LNCaP clone FGC (cell line): ENCODE measurements around the gene INPP5J.

Experiments
- DNase-seq: peaks from one replicate; pipeline ENCODE4 v3.0.0-alpha.2; 2011; ENCODE audit warnings: low read depth
- H3K4me3 ChIP-seq: 2 replicates; pipeline ENCODE4 v1.5.1; 2011; ENCODE audit warnings: mild to moderate bottlenecking, low read depth, low read length, control low read depth
- TF ChIP-seq, protein P1 (sequence below): IDR thresholded peaks from 2 replicates; pipeline ENCODE4 v1.5.1; 2012; ENCODE audit warnings: mild to moderate bottlenecking; ENCODE audit not compliant: control insufficient read depth, insufficient read depth; ENCODE audit errors: extremely low read depth

The INPP5J gene

DNA sequence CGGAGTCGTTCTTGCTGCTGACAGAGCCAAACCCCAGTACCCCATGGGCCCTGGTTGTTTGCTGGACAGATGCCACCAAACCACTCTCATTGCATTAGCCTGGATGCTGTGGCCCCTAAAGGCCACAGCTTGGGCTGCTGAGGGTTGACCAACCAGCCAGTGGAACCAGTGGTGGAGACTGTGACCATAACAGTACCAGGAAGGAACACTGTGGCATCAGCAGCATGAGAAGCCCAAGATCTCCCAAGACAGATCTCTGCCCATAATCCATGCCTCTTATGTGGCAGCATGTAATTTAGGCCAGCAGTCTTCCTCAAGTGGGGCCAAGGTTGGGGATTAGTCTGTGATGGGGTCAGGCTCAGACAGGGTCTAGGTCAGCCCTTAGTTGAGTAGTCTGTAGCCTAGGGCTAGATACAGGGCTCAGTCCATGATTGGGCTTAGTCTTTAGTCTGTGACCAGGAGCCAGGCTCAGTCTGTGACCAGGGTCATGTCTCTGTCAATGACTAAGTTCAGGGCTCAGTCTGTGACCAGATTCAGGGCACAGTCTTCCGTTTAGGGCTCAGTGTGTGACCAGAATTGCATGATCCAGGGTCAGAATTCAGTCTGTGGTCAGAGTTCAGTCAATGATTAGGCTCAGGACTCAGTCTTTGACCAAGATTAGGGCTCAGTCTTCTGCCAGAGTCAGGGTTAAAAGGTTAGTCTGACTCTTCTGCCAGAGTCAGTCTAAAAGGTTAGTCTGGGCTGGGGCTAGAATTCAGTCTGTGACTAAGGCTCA is 4.5 kb upstream of the INPP5J start:
- no peak for DNase-seq
- TF ChIP-seq, protein P1, sequence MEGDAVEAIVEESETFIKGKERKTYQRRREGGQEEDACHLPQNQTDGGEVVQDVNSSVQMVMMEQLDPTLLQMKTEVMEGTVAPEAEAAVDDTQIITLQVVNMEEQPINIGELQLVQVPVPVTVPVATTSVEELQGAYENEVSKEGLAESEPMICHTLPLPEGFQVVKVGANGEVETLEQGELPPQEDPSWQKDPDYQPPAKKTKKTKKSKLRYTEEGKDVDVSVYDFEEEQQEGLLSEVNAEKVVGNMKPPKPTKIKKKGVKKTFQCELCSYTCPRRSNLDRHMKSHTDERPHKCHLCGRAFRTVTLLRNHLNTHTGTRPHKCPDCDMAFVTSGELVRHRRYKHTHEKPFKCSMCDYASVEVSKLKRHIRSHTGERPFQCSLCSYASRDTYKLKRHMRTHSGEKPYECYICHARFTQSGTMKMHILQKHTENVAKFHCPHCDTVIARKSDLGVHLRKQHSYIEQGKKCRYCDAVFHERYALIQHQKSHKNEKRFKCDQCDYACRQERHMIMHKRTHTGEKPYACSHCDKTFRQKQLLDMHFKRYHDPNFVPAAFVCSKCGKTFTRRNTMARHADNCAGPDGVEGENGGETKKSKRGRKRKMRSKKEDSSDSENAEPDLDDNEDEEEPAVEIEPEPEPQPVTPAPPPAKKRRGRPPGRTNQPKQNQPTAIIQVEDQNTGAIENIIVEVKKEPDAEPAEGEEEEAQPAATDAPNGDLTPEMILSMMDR, result no peak
- no peak overlapping the region for H3K4me3 ChIP-seq

DNA sequence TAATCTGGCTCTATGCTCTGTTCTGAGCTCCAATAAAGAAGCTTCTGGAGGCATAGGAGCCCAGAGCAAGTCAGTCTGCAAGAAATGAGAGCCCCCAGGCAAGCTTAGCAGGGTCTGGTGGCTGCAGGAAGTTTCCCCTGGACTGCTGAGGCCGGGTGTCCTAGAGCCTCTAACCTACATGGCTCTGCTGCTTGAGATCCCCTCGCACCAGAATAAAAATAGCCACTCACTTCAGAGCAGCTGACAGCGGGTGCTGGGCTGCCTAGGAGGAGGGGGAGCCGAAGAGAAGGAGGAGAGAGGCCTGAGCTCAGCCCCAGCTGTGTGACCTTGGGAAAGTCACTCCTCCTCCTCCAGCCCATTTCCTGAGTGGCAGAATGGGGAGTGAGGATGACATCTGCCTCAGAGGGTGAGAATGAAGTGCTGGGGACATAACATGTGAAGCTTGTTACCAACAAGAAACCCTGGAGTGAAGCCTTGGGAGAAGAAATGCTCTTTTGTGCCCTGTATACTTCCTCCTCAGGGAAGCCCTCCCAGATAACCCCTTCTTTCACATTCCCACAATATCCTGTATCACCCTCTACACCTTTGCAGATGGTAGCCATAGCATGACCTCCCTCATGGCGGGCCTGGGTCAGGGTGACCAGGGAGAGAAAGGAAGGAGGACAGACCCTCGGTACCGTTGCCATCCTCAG is 3.6 kb upstream of the INPP5J start:
- no peak overlapping the region for H3K4me3 ChIP-seq
- TF ChIP-seq, protein P1, result no peak
- no peak for DNase-seq

DNA sequence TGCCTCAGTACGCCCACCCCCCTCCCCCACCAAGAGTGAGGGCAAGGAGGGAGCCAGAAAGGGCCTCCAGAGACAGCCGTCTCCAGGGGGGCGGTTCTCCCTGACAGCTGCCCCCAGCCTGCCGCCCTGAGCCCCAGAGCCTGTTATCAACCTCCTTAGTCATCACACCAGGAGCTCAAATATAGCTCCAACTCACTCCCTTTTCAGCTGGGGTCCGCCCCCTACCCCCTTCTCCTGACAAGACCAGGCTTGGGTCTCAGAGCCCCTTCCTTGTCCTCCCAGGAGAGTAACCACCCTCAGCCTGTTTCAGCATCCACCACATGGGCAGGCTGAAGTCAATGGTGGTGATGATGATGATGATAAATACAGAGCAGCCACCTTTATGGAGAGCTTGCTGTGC is 2.5 kb upstream of the INPP5J start:
- no peak for DNase-seq
- H3K4me3 ChIP-seq, result no peak overlapping the region
- TF ChIP-seq, protein P1, result no peak

DNA sequence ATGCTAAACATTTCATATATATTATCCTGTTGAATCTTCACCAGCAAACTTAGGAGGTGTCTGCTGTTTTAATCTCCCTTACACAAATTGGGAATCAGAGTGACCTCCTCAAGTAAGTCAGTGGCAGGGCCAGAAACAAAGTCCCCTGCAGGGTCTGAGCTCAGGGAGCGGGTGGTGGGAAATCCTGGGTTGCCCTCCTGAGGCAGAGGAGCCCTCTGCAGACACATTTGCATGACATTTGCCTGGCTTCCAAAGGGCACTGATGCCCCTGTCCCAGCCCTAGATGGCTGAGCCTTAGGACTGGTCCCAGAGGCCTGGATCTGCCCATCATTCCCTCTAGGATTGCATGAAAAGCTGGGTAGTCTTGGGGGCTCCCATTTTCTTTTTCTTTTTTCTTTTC is 2.1 kb upstream of the INPP5J start:
- no peak overlapping the region for H3K4me3 ChIP-seq
- DNase-seq, result no peak
- TF ChIP-seq, protein P1, result no peak

DNA sequence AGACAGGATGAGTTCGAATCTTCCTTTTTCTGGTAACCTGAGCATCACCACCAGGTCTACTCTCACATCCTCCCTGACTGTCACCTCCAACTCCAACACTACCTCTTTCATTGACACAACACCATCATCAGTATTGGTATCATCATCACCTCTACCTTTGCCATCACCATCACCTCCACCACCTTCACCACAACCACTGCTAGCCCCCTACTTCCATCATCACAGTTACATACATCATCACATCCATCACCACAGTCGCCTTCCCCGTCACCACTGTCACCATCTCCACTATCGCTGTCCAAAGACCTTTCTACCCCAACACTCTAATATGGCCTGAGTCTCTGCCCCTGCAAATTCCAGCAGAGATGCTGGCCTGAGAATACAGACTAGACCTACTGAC is 1.4 kb upstream of the INPP5J start:
- DNase-seq, result no peak
- no peak overlapping the region for H3K4me3 ChIP-seq
- TF ChIP-seq, protein P1, result no peak

DNA sequence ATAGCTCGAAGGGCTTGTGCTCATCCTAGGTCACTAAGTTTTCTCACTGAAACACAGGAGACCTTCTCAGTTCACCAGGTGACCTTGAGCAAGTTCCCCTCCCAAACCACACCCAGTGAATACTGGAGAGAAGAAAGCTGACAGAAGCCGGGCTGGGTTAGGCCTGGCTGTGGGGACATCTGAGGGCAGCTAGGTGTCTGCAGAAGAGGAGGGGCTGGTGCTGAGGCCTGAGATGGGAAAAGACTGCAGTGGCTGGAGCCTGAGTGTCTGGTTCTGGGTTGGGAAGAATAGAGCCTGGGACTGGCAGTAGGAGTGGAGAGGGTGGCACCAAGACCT is 602 bp upstream of the INPP5J start:
- TF ChIP-seq, protein P1, result no peak
- H3K4me3 ChIP-seq, result peak overlapping the region; percentile 83
- no peak for DNase-seq

DNA sequence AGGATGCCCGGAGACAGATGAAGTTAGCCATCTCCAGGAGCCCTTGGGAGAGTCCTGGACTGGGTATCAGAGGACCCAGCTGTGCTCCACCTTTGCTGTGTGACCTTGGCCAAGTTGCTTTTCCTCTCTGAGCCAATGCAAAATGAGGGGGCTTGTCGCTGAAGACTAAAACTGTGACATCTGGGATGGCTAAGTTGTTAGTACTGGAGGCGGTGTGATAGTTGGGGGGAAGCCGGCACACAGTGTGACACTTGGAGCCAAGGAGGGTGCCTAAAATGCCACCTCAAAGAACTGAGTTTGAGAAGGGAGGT is 481 bp downstream of the INPP5J start:
- no peak for DNase-seq
- TF ChIP-seq, protein P1, result no peak
- peak overlapping the region; percentile 83 for H3K4me3 ChIP-seq
